HG03097 (cell line): ENCODE measurements around the gene ANTXR2.

ENCODE experiments used
- ATAC-seq: cut with Tn5 transposase; IDR thresholded peaks from one replicate; pipeline ENCODE4 v1.9.1; 2021; ENCODE audit not compliant: unreplicated experiment, low FRiP score

Gene ANTXR2

GRCh38 chr4:80070880-80071603 is 2.0 kb downstream of the ANTXR2 start:
- ATAC-seq: no peak

- no peak for ATAC-seq
Measured at GRCh38 chr4:80069837-80070731, 2.9 kb downstream of the ANTXR2 start.

GRCh38 chr4:80069108-80069836 is 3.8 kb downstream of the ANTXR2 start:
- no peak for ATAC-seq

GRCh38 chr4:80065601-80066000 is 7.4 kb downstream of the ANTXR2 start:
- no peak for ATAC-seq

GRCh38 chr4:80062527-80062926 is 10.5 kb downstream of the ANTXR2 start:
- ATAC-seq: no peak

GRCh38 chr4:80060804-80061203 is 12.2 kb downstream of the ANTXR2 start:
- no peak for ATAC-seq

- ATAC-seq: peak; percentile 98
Measured at GRCh38 chr4:80058740-80059139, 14.3 kb downstream of the ANTXR2 start.

- no peak for ATAC-seq
Measured at GRCh38 chr4:80054375-80054774, 18.7 kb downstream of the ANTXR2 start.

- no peak for ATAC-seq
Measured at GRCh38 chr4:80053140-80053910, 19.7 kb downstream of the ANTXR2 start.

- no peak for ATAC-seq
Measured at GRCh38 chr4:80049813-80050534, 23.1 kb downstream of the ANTXR2 start.

GRCh38 chr4:80049402-80049801 is 23.6 kb downstream of the ANTXR2 start:
- ATAC-seq: no peak

- ATAC-seq: no peak
Measured at GRCh38 chr4:80045786-80046185, 27.2 kb downstream of the ANTXR2 start.

GRCh38 chr4:80043541-80043940 is 29.5 kb downstream of the ANTXR2 start:
- no peak for ATAC-seq

GRCh38 chr4:80042821-80043220 is 30.2 kb downstream of the ANTXR2 start:
- ATAC-seq: no peak

- ATAC-seq: no peak
Measured at GRCh38 chr4:80037864-80038263, 35.2 kb downstream of the ANTXR2 start.

- no peak for ATAC-seq
Measured at GRCh38 chr4:80036949-80037685, 35.9 kb downstream of the ANTXR2 start.

- ATAC-seq: no peak
Measured at GRCh38 chr4:80036306-80036705, 36.7 kb downstream of the ANTXR2 start.

GRCh38 chr4:80035336-80035735 is 37.7 kb downstream of the ANTXR2 start:
- ATAC-seq: peak; percentile 76

GRCh38 chr4:80033581-80033980 is 39.4 kb downstream of the ANTXR2 start:
- no peak for ATAC-seq
